GM18505 (cell line): ENCODE measurements around the gene PRKAR1B.

Experiments
- ATAC-seq: cut with Tn5 transposase; IDR thresholded peaks from one replicate; pipeline ENCODE4 v1.9.1; 2021; ENCODE audit not compliant: unreplicated experiment
- POLR2A ChIP-seq: IDR thresholded peaks from 4 replicates; pipeline ENCODE4 v1.6.1; 2011; ENCODE audit warnings: borderline replicate concordance; ENCODE audit not compliant: insufficient read depth, insufficient read length; ENCODE audit errors: extremely low read depth

The PRKAR1B gene

GRCh38 chr7:573269-573932 is 153.7 kb downstream of the PRKAR1B start:
- no peak for ATAC-seq
- TF ChIP-seq POLR2A, result no peak

- no peak for TF ChIP-seq POLR2A
These were observed 154.4 kb downstream of the PRKAR1B start for GRCh38 chr7:572416-573268.

GRCh38 chr7:571718-572415 is 155.2 kb downstream of the PRKAR1B start:
- no peak for TF ChIP-seq POLR2A
- ATAC-seq, result no peak

More at GRCh38 chr7:572416-573268, 154.4 kb downstream of the PRKAR1B start:
- ATAC-seq, result no peak

GRCh38 chr7:571096-571717 is 155.9 kb downstream of the PRKAR1B start:
- no peak for ATAC-seq
- no peak for TF ChIP-seq POLR2A

- no peak for ATAC-seq
- no peak for TF ChIP-seq POLR2A
These were observed 156.3 kb downstream of the PRKAR1B start for GRCh38 chr7:570801-571070.

- TF ChIP-seq POLR2A, result no peak
- no peak for ATAC-seq
These were observed 156.9 kb downstream of the PRKAR1B start for GRCh38 chr7:569996-570800.

- ATAC-seq, result no peak
- no peak for TF ChIP-seq POLR2A
These were observed 157.8 kb downstream of the PRKAR1B start for GRCh38 chr7:569071-569855.

- TF ChIP-seq POLR2A, result no peak
- no peak for ATAC-seq
These were observed 158.8 kb downstream of the PRKAR1B start for GRCh38 chr7:568031-568951.

GRCh38 chr7:567305-567883 is 159.7 kb downstream of the PRKAR1B start:
- ATAC-seq, result no peak
- no peak for TF ChIP-seq POLR2A

GRCh38 chr7:566100-566499 is 161.0 kb downstream of the PRKAR1B start:
- no peak for TF ChIP-seq POLR2A
- ATAC-seq, result no peak
